Effector memory CD8-positive, alpha-beta T cell (primary cell): ENCODE results near the gene TMEM114.
A peak's percentile ranks its signal among the peaks of the same experiment; 100 is the strongest.

Experiments
- ATAC-seq: fragments of 150-1000 bp; cut with Tn5 transposase; replicated peaks from 2 replicates; pipeline ENCODE4 v1.10.0; 2021; ENCODE audit warnings: mild to moderate bottlenecking, moderate library complexity
- DNase-seq, 3 experiments: peaks; one replicate each; pipeline ENCODE4 v3.0.0; 2021
- H3K27ac Mint-ChIP-seq, 2 donors: one replicate each; pipeline ENCODE4 v1.8.0; 2022; ENCODE audit warnings: mild to moderate bottlenecking in 2 of 2, mixed read lengths in 2 of 2, moderate library complexity in 2 of 2
- H3K27me3 Mint-ChIP-seq, 2 donors: one replicate each; pipeline ENCODE4 v1.8.0; 2022; ENCODE audit warnings: mixed read lengths in 2 of 2
- H3K36me3 Mint-ChIP-seq: one replicate; pipeline ENCODE4 v1.8.0; 2022; ENCODE audit warnings: mild to moderate bottlenecking, moderate library complexity, mixed read lengths; ENCODE audit not compliant: insufficient read depth
- H3K4me1 Mint-ChIP-seq, 2 donors: one replicate each; pipeline ENCODE4 v1.8.0; 2022; ENCODE audit warnings: low read depth in 2 of 2, mixed read lengths in 2 of 2
- H3K4me3 Mint-ChIP-seq, 2 donors: one replicate each; pipeline ENCODE4 v1.8.0; 2022; ENCODE audit warnings: mild to moderate bottlenecking in 2 of 2, mixed read lengths in 2 of 2, moderate library complexity in 2 of 2
- H3K9me3 Mint-ChIP-seq, 2 donors: one replicate each; pipeline ENCODE4 v1.8.0; 2022; ENCODE audit warnings: mixed read lengths in 2 of 2
- total RNA-seq, 9 experiments: gene quantifications; one replicate each; lab custom pipeline; 2026; lab: John Stamatoyannopoulos, UW

TMEM114 gene
- 0 to 0.06 (median 0) reads per million in 9 experiments for total RNA-seq

DNA sequence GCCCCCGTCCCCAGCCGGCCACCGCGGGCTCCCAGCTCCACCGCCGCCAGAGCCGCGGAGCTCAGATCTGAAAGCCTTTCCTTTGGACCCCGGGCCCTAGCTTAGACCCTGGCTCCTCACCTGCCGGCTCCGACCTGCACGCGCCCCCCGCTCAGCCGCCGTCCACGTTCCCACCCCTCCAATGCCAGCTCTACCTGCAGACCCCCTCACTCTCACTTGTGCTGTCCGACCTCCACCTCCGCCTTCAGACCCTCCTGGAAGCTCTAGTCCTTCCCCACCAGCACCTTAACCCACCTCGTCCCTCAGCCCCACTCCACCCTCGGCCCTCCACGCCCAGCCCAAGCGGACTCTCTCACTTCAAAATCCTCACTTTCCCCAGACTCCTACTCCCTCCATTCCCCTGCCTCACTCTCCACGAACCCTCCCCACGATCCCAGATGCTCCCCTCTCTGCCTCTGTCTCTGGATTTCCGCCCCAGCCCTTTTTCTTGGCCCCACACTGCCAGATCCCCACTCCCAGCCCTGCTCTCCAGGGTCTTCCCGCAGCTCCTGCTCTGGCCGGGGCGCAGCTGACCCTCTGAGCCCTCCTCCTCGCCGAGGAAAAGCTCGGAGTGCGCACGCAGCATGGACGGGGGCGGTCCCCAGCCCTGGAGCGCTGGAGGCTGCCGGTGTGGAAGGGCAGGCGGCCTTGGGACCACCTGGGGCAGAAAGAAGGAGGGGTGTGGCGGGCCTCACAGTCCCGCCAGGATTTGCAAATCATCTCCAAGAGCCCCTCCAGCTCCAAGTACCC lies at the start of gene TMEM114:
Gene TMEM114 (minus strand): TSS at position 612 of the 789 bp plus-strand sequence. CDS start 673 bp downstream, outside the sequence.
- DNase-seq (no peak), ATAC-seq (no peak)
- Mint-ChIP-seq H3K9me3 (no peaks in the 10 kb centered on the region), H3K27ac (no peak within 1 kb of the TSS), H3K36me3 (no peaks in the 10 kb centered on the region), H3K27me3 (peaks cover 30 to 46% of the 10 kb centered on the region in 2 donors), H3K4me3 (no peak within 1 kb of the TSS), H3K4me1 (no peaks in the 10 kb centered on the region)

- peaks cover 1 to 4% of the 10 kb centered on the region in 2 donors for H3K4me1 Mint-ChIP-seq
These were observed 49.4 kb upstream of the TMEM114 start for GRCh38 chr16:8639694-8640093.

DNA sequence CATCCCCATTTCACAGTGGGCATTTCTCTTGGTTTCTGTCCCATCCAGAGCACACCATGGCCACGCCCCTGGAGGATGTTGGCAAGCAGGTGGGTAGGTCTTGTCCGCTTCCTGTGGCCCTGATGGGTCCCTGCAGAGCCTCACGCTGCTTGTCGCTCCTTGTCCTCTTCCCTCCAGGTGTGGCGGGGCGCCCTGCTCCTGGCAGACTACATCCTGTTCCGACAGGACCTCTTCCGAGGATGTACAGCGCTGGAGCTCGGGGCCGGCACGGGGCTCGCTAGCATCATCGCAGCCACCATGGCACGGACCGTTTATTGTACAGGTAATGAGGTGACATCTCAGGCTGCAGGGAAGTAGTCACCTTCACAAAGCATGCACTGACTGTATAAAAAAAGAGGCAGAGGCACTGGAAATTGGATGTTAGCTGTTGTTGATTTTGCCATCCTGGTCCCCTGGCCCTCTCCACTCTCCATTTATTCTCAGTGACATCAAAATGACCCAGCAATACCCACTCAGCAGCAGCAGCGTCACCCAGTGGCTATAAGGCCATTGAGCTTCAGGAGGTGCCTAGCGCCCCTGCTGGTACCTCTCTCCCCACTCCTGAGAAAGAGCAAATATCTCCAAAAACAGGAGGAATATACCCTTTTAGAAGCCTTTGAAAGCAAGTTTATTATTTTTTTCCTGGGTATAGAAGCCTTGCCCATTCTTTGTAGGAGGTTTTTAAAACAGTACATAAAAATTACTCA lies 44.9 kb upstream of the TMEM114 start:
- H3K9me3 Mint-ChIP-seq = no peaks in the 10 kb centered on the region
- H3K4me3 Mint-ChIP-seq = no peak overlapping the region
- H3K27me3 Mint-ChIP-seq = no peaks in the 10 kb centered on the region
- H3K4me1 Mint-ChIP-seq = peaks cover 0 to 4% of the 10 kb centered on the region in 2 donors
- H3K27ac Mint-ChIP-seq = peak overlapping the region in 1 of 2 donors; percentile 20
- ATAC-seq (no peak), DNase-seq (no peak)
- H3K36me3 Mint-ChIP-seq = peaks cover 45% of the 10 kb centered on the region

More at GRCh38 chr16:8639694-8640093, 49.4 kb upstream of the TMEM114 start:
- Mint-ChIP-seq H3K4me3 (no peak overlapping the region), H3K36me3 (peaks cover 58% of the 10 kb centered on the region), H3K9me3 (no peaks in the 10 kb centered on the region), H3K27me3 (no peaks in the 10 kb centered on the region), H3K27ac (peak overlapping the region; percentile 25 to 62)
- no peak for ATAC-seq
- no peak for DNase-seq

DNA sequence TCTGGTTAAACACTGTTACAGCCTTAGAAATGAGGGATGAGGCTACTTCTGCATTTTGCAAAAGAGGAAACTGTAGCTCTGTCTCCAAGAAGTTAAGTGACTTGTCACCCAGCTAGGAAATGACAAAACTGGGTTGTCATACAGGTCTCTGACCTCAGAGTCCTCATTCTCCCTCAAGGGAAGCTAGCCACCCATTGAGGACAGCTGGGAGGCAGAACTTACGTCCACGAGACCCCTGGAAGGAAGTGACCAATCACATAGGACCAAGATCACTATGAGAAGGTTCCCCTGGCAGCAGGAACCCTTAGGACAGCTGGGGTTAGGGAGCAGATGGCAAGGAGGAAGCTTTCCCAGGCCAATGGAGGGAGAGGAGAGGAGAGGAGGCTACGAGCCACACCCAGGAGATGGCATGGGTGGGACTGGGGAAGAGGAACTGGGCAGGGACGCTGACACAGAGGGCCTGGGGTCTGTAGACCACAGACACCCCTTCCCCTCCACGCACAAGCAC lies 42.4 kb upstream of the TMEM114 start:
- ATAC-seq = peak; percentile 57
- no peak for DNase-seq
- Mint-ChIP-seq H3K4me3 (no peak overlapping the region), H3K4me1 (peaks cover 4 to 6% of the 10 kb centered on the region in 2 donors), H3K36me3 (peaks cover 56% of the 10 kb centered on the region), H3K27me3 (no peaks in the 10 kb centered on the region), H3K9me3 (no peaks in the 10 kb centered on the region), H3K27ac (no peak overlapping the region)

- no peaks in the 10 kb centered on the region for H3K9me3 Mint-ChIP-seq
- ATAC-seq (no peak), DNase-seq (no peak)
- no peaks in the 10 kb centered on the region for H3K27me3 Mint-ChIP-seq
- peaks cover 7 to 9% of the 10 kb centered on the region in 2 donors for H3K4me1 Mint-ChIP-seq
- H3K36me3 Mint-ChIP-seq = peaks cover 58% of the 10 kb centered on the region
- H3K27ac Mint-ChIP-seq = no peak overlapping the region
- no peak overlapping the region for H3K4me3 Mint-ChIP-seq
These were observed 41.6 kb upstream of the TMEM114 start for GRCh38 chr16:8631818-8632465.

- no peak overlapping the region for H3K4me3 Mint-ChIP-seq
- no peak for ATAC-seq
- H3K27me3 Mint-ChIP-seq = no peaks in the 10 kb centered on the region
- DNase-seq = no peak
- H3K36me3 Mint-ChIP-seq = peaks cover 61% of the 10 kb centered on the region
- H3K27ac Mint-ChIP-seq = no peak overlapping the region
- peaks cover 9 to 10% of the 10 kb centered on the region in 2 donors for H3K4me1 Mint-ChIP-seq
- no peaks in the 10 kb centered on the region for H3K9me3 Mint-ChIP-seq
These were observed 41.1 kb upstream of the TMEM114 start for GRCh38 chr16:8631373-8631772.

- peaks cover 60% of the 10 kb centered on the region for H3K36me3 Mint-ChIP-seq
- peaks cover 9 to 10% of the 10 kb centered on the region in 2 donors for H3K4me1 Mint-ChIP-seq
- H3K9me3 Mint-ChIP-seq = no peaks in the 10 kb centered on the region
- DNase-seq = no peak
- no peak for ATAC-seq
- H3K27me3 Mint-ChIP-seq = no peaks in the 10 kb centered on the region
- no peak overlapping the region for H3K27ac Mint-ChIP-seq
- H3K4me3 Mint-ChIP-seq = no peak overlapping the region
These were observed 40.1 kb upstream of the TMEM114 start for GRCh38 chr16:8630255-8630953.

DNA sequence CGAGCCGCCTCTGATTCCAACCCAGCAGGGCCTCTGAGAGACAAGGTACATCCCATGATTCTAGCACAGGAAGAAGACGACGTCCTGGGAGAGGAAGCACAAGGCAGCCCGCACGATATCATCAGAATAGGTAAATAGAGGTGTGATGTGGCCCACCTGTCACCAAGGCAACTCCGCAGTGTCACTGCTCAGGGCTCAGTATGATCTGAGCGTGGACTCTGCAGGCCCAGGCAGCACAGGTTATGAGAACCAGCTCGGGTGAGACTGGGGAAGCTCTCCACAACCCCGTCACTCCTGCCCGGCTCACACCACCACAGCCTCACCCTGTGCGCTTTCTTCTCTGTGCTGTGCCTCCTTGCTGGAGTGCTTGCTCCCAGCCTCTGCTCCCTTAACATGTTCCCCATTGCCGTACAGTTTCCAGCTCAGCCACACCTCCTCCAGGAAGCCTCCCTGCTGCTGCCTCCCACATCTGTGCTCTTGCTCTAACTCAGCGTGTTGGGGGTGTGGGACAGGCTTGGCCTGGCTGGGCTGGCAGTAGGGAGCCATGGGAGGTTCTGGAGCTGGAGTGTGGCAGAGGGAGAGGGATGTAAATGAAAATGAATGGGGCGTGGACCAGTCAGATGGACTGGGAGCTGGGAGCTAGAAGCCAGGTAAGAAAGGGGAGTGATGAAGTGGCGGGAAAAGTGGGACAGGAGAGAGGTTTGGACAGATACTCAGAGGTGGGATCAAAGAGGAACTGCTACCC lies 38.8 kb upstream of the TMEM114 start:
- Mint-ChIP-seq H3K27me3 (no peaks in the 10 kb centered on the region), H3K9me3 (no peaks in the 10 kb centered on the region), H3K4me3 (no peak overlapping the region), H3K4me1 (peaks cover 10 to 19% of the 10 kb centered on the region in 2 donors), H3K27ac (peak overlapping the region in 1 of 2 donors; percentile 73), H3K36me3 (peaks cover 64% of the 10 kb centered on the region)
- DNase-seq = no peak
- no peak for ATAC-seq

- Mint-ChIP-seq H3K27me3 (no peaks in the 10 kb centered on the region), H3K36me3 (peaks cover 64% of the 10 kb centered on the region), H3K4me3 (no peak overlapping the region), H3K4me1 (peaks cover 8 to 22% of the 10 kb centered on the region in 2 donors), H3K27ac (peak overlapping the region in 1 of 2 donors; percentile 61), H3K9me3 (no peaks in the 10 kb centered on the region)
- no peak for ATAC-seq
- no peak for DNase-seq
These were observed 37.1 kb upstream of the TMEM114 start for GRCh38 chr16:8627456-8627855.

DNA sequence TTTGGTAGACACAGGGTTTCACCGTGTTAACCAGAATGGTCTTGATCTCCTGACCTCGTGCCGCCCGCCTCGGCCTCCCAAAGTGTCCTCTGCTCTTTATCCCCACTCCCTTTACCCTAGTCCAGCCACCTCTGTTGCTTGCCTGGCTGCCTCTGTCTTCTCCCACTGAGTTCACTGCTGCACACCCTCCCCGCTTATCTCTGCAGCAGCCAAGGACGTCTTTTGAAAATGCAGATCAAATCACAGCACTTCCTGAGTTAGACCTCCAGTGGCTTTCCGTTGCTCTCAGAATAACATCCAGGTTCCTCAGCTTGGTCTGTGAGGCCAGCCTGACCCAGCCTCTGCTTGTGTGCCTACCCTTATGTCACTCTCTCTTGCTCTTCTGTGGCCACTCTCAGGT lies 36.6 kb upstream of the TMEM114 start:
- Mint-ChIP-seq H3K27me3 (no peaks in the 10 kb centered on the region), H3K4me3 (no peak overlapping the region), H3K4me1 (peaks cover 11 to 27% of the 10 kb centered on the region in 2 donors), H3K9me3 (no peaks in the 10 kb centered on the region), H3K27ac (peak overlapping the region in 1 of 2 donors; percentile 61), H3K36me3 (peaks cover 68% of the 10 kb centered on the region)
- DNase-seq = no peak
- ATAC-seq = no peak

GRCh38 chr16:8625491-8626087 lies 35.3 kb upstream of the TMEM114 start:
- H3K4me1 Mint-ChIP-seq = peaks cover 16 to 29% of the 10 kb centered on the region in 2 donors
- H3K4me3 Mint-ChIP-seq = no peak overlapping the region
- no peaks in the 10 kb centered on the region for H3K27me3 Mint-ChIP-seq
- ATAC-seq (no peak), DNase-seq (no peak)
- H3K27ac Mint-ChIP-seq = peak overlapping the region in 1 of 2 donors; percentile 69
- peaks cover 60% of the 10 kb centered on the region for H3K36me3 Mint-ChIP-seq
- H3K9me3 Mint-ChIP-seq = no peaks in the 10 kb centered on the region

DNA sequence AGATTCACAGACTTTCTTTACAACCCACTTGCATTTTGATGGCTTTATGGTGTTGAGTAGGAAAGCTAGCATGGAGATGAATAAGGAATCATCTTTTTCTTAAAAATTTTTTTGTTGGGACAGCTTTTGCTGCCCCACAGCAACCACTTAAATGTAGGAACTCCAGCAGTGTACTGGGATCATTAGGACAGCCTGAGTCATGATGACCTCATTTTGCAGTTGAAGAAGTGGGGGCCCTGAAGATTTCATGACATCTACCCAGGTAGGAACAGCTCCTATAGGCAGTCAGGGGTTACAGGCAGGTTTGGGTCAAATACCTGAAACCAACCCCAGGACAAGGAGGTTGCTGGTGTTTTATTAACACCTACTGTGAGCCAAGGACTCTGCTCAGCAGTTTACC lies 33.3 kb upstream of the TMEM114 start:
- ATAC-seq (no peak), DNase-seq (no peak)
- Mint-ChIP-seq H3K4me3 (peak overlapping the region in 1 of 2 donors; percentile 2), H3K9me3 (no peaks in the 10 kb centered on the region), H3K4me1 (peaks cover 15 to 29% of the 10 kb centered on the region in 2 donors), H3K27ac (no peak overlapping the region), H3K36me3 (peaks cover 46% of the 10 kb centered on the region), H3K27me3 (peaks cover 8% of the 10 kb centered on the region in 2 donors)
